GM21717 (cell line): ENCODE measurements around the gene TNKS1BP1.
"Not testable (repeated sequence)": the region's sequence is repeated elsewhere in the genome, so short reads cannot be mapped to it uniquely, and the experiment has no call there.

ENCODE experiments used
- ATAC-seq: cut with Tn5 transposase; IDR thresholded peaks from one replicate; pipeline ENCODE4 v1.9.1; 2021; ENCODE audit warnings: mild to moderate bottlenecking, moderate library complexity; ENCODE audit not compliant: unreplicated experiment

Gene TNKS1BP1

DNA sequence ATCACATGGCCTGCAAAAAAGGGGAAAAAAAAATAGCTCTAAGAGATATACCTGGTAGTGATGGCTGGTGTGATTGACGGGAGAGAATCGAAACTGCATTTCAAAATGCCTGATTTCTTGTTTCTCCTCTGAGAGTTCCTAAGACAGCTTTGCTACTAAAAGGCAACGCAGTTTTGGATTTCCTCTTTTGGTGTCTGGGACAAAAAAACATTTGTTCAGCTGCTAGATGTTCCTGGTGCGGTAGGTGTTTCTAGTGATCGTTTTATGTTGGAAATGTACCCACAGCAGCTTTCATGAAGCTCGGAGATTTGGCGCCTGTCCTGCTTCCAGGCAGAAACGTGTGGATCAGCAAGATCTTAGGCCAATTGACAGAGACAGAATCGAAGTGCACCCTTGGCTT lies 31.5 kb upstream of the TNKS1BP1 start:
- ATAC-seq, result no peak

DNA sequence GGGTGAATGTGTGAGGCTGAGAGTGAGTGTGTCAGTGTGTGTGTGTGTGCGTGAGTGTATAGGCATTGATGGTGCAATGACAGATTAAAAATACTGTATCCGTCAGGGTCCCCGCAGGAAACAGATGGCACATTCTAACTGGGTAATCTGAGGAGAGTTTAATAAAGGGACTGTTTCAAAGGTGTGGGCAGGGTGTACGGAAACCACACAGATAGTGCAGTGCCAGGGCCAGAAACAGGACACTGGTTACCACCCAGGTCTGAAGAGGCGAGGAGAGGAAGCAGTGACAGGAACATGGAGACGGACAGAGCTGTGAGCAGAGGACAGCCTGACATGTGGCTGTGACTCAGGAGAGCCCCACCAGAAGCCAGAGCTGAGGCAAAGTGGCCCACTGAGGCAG lies 29.9 kb upstream of the TNKS1BP1 start:
- no peak for ATAC-seq

DNA sequence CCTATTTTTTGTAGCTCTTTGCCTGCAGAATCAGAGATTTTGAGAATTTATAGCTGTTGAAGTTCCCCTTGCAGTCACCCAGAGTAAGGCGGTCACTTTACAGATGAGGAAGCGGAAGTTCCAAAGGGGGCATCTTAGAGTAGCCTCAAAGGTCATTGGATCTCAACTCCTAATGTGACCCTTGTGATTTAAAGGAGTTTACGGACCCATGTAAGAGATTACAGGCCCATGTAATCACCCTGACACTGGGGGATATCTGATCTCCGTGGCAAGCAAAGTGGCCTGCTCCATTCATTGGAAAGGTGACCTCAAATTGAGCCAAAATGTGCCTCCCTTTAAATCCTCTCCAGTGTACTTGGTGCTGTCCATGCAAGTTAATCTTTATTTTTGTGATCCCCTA lies 29.1 kb upstream of the TNKS1BP1 start:
- ATAC-seq, result no peak

DNA sequence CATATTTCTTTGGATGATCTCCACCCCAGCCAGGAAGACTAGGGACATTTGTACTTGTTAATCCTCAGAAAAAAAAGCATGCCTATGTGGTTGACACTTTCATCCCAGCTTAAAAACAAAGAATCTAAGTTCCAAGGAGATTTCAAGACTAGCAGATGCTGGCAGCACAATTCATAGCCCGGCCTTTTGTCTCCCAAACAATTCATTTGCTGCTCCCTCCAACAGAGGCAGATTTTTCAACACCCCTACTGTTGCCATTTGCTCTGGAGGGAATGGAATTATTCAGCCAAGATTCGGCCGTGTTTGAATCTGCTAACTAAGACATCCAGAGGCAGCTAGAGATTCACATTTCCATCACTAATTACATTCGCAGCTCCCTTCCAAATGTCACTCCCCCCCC lies 28.7 kb upstream of the TNKS1BP1 start:
- ATAC-seq, result no peak

DNA sequence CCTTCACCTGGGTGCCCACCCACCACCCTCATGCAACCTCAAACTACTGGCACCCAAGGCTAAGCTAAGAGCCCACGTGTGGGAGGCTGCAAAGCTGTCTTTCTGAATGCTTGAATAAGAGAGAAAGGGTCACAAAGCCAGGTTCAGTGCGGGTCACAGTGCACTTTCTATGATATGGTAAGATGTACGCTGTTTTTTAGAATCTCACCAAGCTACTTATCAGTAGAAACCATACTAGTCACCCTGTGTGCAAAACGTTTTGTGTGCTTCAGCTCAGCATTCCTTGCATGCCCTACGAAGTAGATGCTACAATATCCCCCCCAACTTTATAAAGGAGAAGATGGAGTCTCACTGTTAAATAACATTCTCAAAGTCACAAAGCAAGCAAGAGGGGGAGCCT lies 28.3 kb upstream of the TNKS1BP1 start:
- no peak for ATAC-seq

DNA sequence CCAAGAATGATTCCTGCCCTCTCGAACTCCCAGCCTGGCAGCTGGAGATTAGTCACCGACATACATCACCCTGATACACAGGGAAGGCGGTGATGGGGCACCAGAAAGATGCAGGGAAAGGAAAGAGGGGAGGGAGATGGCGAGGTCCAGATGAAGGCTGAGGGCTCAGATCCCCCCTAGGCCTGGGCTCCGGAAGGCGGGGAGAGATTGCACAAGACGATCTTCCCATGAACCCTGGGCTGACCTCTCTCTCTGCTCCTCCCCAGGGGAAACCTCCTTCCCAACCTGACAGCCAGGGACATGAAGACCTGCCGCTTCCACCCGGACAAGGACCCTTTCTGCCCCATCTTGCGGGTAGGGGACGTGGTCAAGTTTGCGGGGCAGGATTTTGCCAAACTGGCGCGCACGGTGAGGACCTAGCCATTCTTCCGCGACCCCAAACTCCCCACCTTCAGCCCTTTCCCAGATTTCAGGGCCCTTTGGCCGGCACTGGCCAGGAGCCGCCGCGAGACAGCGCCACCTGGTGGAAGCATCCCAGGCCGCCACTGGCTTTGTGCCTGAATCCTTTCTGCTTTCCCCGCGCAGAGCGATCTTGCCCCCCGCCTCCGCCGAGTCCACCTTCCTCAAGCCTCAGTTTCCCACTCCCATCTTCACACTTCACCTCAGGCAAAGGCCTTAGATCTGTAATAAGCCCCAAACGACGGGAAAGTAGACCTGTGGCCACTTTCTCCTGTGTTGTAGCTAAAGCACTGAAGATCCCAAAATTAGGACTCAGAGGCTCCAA lies 24.9 kb upstream of the TNKS1BP1 start:
- no peak for ATAC-seq

DNA sequence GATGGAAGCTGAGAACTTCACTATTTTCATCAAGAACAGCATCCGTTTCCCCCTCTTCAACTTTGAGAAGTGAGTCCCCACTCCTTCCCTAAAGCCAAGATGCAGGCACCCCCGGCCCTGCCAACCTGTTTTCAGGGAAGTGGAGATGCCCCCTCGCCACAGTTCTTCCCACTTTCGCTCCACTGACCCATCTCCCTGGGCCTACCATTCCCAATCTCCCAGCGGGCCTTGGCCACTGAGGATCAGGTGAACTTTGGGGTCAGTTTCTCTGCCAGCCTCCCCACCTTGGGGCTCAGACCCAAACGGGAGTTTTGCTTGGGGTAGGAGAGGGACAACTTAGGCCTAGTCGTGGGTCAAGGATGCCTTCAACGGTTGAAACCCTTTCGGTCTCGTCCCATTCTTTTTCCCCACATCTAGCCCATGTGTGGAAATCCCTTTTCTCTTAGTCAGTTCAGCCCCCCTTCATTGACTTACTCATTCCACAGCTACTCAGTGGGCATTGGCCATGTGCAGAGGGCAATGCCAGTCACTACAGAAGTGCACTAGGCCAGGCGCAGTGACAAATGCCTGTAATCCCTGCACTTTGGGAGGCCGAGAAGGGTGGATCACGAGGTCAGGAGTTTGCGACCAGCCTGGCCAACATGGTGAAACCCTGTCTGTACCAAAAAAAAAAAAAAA lies 24.0 kb upstream of the TNKS1BP1 start:
- no peak for ATAC-seq

DNA sequence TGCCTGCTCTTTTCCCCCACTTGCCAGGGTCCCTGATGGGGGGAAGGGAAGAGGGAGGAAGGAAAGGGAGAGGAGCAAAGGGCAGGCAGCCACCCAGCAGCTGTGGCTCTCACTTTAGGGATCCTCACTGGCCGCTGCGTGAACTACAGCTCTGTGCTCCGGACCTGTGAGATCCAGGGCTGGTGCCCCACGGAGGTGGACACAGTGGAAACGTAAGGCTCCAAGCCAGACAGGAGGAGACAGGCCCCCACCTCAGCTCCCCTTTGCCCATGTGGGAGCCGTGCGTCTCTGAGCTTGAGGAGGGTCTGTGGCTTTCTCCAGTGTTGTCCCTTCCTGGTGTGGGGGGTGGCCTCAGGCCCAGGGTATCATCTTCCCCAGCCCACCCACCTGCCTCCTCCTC lies 23.3 kb upstream of the TNKS1BP1 start:
- ATAC-seq, result no peak

DNA sequence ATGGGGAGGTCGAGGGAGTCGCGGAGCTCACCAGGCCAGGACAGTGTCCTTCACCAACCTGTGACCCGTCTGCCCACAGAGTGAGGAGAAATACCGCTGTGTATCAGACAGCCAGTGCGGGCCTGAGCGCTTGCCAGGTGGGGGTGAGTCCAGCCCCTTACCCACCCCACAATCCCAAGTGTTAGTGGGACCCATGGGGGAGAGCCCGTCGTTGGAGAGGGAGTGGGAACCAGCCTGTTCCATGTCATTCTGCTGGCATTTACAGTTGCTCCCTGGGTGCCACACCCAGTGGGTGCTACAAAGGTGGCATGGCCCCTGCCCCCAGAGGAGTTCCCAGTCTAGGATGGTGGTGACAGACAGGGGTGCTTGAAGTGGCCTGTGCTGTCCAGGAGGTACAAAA lies 22.6 kb upstream of the TNKS1BP1 start:
- ATAC-seq, result no peak

DNA sequence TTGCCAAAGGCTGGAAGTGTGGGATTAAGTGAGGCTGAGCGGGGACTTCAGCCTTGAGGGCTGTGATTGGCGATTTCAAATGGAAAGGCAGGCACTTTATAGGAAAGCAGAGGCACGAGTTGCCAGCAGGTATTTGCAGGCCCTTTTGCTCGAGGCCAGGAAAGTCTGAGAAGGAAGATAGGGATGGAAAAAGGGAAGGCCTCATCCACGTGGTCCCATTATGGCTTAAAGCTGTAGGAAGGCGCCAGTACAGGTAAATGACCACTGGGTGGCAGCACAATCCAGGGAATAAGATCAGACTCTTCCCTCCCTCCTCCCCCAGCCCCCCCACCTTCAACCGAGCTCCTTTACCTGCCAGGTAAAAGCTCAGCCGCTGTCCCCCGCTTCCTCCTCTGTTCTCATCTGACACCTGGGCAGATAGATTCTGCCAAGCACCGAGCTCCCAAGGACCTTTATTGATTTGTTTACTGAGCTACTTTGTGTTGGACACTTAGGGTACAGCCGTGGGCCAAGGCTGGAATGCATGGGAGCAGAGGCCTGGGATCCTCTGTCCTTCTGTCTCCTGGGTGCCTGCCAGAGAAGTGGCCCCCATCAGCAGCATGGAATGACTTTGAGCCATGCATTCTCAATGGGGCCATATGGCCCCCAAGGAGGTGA lies 20.9 kb upstream of the TNKS1BP1 start:
- peak; percentile 72 for ATAC-seq

DNA sequence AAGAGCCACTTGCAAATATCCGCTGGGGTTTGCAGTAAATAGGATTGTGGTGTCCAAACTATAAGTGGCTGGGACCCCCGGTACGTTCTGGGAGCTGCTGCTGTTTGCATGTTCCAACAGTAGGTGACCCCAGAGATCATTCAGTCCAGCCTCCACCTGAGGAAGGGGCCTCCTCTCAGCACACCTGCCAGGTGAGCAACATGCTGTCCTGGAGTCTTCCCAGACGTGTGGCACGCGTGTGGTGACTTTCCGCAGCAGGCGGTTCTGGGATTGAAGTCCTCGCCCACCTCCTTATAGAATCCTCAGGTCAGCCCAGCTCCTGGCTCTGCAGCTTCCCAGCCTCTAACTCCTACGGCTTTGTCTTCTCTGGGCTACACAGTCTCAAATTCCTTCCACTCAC lies 20.1 kb upstream of the TNKS1BP1 start:
- no peak for ATAC-seq

DNA sequence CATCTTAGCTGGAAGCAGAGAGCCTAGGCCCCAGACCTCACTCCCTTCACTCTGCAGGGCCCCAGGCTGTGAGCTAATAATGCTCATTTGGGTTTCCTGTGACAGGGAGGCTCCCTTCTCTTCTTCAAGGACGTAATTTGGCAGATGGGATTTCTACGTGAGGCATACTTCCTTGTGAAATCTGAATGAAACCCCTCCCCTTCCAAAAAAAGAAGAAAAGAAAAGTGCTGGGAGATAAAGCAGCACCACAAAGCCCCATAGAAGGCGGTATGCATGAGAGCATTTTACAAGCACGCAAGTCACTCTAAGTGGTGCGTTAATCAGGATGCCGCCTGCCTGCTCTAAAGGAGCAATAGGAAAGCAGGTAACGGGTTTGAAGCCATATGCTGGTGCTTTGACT lies 19.1 kb upstream of the TNKS1BP1 start:
- ATAC-seq, result no peak

DNA sequence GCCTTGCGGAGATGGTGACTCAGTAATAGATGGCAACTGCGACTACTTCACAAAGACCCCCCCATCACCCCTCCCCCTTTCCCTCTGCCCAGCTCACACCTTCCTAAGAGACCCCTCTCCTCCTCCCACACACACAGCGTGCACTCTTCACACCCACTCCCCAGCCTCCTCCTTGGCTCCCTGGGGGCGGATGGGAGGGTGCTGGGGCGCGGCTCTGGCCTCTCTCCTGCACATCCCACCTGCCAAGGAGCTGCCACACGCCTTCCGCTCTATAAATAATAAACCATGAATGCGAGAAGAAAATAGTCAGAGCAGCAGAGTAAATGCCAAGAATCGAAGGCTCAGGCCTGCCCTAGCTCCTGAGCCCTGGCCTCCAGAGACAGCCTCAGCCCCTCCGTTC lies 17.9 kb upstream of the TNKS1BP1 start:
- no peak for ATAC-seq

DNA sequence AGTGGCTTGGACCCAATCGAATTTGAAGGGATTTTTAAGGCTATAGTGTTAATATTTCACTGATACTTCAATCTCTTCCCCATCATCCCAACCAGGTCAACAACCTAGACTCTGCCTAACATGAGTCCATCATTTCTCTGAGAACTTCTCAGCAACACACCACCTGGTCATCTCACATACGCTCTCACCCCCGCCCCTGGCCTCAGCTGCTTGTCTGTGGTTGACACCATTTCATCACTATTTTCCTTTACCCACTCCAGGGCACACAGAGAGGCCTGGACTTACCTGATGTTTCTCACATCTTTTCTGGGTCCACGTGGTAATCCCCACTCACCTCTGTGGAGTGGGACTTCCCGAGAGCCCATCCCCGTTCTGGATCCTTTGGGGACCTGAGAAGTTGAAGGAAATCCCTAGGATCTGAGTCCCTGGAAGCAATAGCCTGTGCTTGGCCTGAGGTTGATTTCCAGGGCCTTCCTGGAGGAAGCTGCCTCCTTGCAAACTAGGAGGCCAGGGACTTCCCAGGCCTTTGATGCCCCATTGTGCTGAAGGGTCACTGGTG lies 16.6 kb upstream of the TNKS1BP1 start:
- ATAC-seq, result no peak

DNA sequence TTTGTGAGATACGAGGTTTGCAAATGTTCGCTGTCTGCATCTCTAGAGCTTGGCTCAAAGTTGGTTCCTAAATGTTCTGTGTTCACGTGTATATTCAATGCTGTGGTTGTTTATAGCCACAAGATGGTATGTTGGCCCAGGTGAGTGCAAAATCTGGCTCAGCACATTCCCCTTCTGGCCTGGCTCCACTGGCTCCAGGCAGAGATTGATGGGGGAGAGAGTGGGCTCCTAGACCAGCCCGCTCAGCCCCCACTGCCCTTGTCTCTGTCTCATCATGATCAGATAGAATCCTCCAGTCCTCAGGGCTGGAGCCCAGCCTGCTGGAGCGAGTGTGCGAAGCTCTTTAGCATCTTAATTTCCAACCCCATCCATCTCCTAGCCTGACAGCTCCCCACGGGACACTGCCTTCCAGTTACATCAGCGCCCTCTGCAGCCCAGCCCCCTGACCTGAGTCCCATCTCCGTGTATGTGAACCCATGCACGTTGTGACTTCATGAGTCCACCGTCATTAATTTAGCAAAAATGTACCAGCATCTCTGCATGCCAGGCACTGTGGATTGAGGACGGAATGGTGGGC lies 15.4 kb upstream of the TNKS1BP1 start:
- ATAC-seq, result no peak

DNA sequence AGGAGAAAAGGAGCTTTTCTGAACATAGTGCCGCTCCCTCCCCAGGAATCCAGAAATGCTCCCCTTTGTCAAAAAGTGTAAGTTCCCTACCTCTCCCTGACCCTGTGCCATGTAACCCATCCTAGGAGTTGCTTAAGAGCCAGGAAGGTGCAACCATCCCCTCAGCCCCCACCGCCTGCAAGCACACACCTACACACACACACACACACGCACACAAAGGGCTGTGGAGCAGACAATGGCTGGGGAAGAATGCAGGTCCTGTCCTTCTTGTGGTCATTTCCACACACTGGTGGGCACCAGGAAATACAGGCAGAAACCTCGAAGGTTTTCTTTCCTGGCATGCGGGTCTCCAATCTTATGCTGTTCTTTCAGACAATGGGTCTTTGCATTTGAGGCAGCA lies 14.6 kb upstream of the TNKS1BP1 start:
- ATAC-seq, result no peak

DNA sequence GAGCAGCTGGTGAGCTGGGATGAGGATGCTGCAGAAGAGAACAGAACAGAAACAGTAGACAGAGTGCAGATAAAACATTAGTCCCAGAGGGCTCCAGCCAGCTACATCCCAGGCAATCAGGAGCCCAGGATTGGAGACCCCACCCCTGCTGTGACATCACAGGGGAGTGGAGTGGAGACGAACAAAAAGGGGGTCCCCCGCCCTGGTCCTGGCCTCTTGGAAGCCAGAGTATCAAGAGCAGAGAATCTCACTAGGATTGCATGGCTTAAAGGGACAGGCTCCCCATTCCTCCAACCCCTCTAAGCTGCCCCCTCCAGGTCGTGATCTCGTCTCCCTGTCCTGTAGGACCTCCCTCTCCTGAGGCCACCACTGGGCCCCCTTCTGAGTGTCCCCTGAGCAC lies 13.4 kb upstream of the TNKS1BP1 start, which contains the start of gene P2RX3:
P2RX3 (plus strand) TSS at position 211 of the 400 bp plus-strand sequence. CDS start 199 bp downstream, outside the sequence.
- ATAC-seq, result no peak

DNA sequence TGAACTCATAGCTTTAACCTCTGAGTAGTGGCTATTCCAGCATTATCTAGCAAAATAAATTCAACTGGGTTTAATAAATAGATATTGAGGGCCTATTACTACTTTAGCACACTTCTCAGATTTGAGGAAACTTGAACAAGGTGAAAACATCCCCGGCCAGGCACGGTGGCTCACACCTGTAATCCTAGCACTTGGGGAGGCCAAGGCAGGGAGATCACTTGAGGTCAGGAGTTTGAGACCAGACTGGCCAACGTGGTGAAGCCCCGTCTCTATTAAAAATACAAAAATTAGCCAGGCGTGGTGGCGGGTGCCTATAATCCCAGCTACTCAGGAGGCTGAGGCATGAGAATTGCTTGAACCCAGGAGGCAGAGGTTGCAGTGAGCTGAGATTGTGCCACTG lies 12.1 kb upstream of the TNKS1BP1 start:
- ATAC-seq, result not testable (repeated sequence)

DNA sequence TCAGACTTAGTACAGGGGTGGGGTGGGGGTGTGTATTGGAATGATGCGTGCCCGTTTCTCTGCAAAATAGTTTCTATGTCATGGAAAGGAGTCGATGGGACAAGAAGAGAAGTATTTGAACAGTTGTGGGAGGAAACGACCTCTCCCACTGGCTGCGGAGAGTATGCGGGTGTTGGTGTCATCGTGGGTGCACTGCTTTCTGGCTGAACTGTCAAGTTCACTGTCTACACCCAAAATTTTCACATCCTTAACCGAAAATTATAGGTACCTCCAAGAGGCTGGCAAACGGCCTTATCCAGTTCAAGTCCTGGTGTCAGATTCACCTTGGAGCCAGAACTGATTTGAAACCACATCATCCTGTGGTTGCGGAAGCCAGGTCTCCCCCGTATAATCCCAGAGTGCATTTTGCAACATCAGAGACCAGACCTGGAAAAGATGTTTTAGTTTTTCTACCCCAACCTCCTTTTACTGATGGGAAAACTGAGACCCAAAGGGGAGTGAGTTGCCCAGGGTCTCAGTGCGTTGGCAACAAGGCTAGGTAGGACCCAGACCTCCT lies 11.4 kb upstream of the TNKS1BP1 start:
- no peak for ATAC-seq

DNA sequence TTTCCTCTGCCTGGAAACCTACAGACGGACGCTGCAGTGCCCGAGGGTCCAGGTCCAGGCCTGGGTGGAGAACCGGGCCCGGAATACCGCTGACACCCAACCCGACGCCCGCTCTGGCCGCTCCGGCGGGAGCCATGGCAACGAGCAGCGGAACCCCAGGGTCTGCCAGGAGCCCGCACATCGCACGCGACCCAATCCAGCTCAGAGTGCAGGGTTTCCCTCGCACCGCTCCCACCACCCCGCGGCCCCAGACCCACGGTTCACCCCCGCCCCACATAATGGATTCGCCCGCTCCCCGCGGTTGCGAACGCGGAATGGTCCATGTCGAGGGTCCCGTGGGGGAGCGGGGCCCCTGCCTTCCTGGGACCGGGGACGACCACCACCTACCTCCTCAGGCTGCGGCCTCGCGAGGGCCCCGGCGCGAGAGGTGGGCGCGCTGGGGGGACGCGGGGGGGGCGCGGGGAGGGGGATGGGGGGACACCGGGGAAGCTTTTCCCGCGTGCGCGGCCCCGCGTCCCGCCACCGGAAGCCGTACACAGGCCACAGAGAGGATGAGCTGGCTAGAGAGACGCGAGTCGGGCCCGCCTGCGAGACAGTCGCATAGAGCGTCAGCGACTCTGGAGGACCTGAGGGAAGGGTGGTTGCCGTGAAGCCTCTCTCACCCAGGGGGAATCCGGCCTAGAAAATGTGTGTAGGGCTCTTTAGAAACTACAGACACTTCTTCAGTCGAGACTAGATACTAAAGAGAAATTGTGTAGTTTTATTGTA lies 10.8 kb upstream of the TNKS1BP1 start, which contains the start of gene SSRP1:
SSRP1 (minus strand) TSS at position 550 of the 768 bp plus-strand sequence. CDS start 771 bp downstream, outside the sequence.
- ATAC-seq, result peak; percentile 99
